Measurements from ENCODE around the gene PARP6.
"Not testable (repeated sequence)": the region's sequence is repeated elsewhere in the genome, so short reads cannot be mapped to it uniquely, and the experiment has no call there.

The PARP6 gene

DNA sequence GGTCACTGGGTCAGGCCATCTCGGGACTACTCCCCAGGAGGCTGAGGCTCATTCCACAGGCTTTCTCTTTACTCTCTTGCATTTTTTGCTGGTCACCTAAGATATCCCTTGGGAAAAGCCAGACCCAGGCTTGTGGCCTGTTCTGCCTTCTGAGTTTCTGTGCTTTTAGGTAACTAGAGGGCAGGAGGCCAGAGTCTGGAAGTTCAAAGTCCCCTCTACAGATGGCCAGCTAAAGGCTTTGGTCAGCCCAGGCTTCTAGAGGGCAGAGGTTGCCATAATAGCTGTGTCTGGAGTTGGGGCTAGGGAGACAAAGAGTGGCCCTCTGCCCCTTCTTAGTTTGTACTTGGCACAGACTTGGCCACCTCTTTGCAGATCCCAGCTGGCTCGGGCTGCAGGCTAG lies 8.4 kb upstream of the PARP6 start:
- no peak for DNase-seq

- DNase-seq: no peak
Observed at GRCh38 chr15:72278737-72279136, 6.4 kb upstream of the PARP6 start.

DNA sequence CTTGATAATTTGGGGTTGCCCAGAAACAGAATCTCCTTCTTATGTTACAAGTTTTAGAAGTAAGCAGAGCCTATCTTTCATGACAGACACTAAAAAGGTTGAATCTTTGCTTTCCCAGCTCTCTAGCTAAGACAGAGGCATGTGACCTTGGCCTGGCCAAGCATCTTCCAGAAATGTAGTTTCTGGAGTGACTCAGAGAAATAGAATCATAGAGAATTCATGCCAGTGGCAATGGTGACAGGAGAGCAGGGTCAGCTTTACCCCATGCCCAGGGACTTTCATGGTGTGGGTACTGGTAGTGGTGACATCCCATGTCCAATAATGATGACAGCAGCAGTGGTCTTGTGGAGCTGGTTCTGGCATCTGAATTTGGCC lies 4.0 kb upstream of the PARP6 start:
- DNase-seq: no peak

- not testable (repeated sequence) for DNase-seq
Observed at GRCh38 chr15:72275635-72276325, 3.4 kb upstream of the PARP6 start.

DNA sequence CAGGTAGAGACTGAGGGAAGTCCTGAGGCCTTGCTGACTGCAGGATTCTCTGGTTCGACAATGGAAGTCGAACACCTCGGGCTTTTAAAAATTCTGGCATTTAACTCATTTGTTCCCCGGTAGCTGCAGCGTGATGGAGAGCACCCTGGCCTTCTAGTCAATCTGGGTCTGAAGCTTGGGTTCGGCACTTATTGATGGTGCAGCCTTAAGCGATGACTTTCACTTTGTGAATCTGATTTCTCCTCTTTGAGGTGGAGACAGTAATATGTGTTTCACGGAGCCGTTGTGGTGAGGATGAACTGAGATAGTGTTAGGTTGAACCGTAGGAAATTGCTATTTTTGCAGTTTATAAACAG lies 621 bp upstream of the PARP6 start:
- no peak for DNase-seq

- no peak for DNase-seq
Observed at GRCh38 chr15:72271895-72272212, 500 bp downstream of the PARP6 start.

- no peak for DNase-seq
Observed at GRCh38 chr15:72271221-72271620, 1.1 kb downstream of the PARP6 start.

- no peak for DNase-seq
Observed at GRCh38 chr15:72269739-72270138, 2.6 kb downstream of the PARP6 start.

DNA sequence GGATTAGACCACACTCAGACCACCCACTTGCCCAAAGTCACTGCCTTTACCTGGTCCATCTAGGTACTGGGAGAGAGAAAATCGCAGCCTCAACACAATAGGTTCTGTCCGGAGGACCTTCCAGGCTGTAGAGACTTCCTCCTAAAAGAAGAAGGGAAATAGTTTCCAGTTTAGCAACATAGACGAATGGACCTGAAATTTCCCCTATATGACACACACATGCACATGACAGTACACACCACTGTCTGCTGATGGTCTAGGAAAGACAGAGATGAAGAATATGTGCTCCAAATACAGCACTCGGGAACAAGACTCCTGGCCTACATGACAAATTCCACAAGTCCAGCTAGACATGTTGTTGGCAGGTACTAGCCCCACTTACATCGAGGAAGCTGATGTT lies 7.3 kb downstream of the PARP6 start:
- DNase-seq: no peak

GRCh38 chr15:72252663-72253299 lies 19.6 kb downstream of the PARP6 start:
- no peak for DNase-seq

GRCh38 chr15:72249142-72249810 lies 23.1 kb downstream of the PARP6 start:
- no peak for DNase-seq

DNA sequence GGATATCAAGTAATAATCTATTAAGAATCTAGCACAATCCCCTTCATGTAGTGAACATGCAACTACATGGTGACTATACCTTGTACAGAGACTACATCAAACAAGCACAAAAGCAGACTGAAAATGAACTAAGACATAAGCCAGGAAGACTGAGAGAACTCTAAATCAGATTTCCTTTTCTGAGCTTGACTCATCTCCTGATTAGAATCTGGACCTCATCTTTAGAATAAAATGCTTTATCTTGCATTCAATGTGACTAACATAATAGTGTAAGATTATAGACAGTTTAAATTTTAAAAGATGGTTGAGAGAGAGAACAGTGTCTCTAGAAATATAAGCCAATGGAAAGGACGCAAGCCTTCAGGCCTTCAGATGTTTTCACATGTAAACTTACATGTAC lies 23.8 kb downstream of the PARP6 start:
- no peak for DNase-seq

- DNase-seq: no peak
Observed at GRCh38 chr15:72242775-72243370, 29.5 kb downstream of the PARP6 start.

DNA sequence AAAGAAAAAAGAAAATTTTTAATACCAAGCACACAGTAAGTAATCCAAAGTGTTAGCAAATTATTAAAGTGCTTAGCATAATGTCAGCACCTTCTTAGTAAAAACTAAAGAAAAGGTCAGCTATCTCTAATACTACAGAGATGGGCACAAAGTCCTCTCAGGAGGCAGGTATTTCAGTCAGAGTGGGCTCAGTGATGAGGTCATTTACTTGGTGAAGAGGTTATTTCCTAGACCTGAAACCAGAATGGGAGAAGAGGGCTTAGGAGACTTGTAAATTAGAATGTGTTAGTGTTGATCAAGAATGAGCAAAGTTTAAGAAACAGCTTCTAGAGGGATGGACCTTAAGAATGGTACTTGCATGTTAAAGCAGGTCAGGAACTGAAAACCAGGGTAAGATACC lies 32.7 kb downstream of the PARP6 start:
- DNase-seq: no peak

- DNase-seq: no peak
Observed at GRCh38 chr15:72238586-72238985, 33.8 kb downstream of the PARP6 start.

DNA sequence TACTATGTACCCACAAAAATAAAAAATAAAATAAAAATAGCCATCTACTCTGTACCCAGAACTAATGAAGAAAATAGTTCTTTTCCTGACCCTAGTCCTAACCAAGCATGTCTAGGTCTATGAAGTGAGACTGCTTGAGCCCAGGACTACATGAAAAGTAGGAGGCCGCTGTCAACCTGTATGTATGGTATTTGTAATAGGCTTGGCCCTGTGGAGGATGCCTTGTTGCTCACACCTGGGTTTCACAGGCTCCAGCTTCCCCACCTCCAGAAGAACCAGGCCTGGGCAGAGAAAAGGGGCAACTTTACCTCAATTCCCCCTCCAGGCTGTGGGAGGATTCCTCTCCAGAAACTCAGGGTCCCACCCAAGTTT lies 34.5 kb downstream of the PARP6 start:
- DNase-seq: no peak

- DNase-seq: peak; percentile 32
Observed at GRCh38 chr15:72237029-72237852, 35.1 kb downstream of the PARP6 start.

DNA sequence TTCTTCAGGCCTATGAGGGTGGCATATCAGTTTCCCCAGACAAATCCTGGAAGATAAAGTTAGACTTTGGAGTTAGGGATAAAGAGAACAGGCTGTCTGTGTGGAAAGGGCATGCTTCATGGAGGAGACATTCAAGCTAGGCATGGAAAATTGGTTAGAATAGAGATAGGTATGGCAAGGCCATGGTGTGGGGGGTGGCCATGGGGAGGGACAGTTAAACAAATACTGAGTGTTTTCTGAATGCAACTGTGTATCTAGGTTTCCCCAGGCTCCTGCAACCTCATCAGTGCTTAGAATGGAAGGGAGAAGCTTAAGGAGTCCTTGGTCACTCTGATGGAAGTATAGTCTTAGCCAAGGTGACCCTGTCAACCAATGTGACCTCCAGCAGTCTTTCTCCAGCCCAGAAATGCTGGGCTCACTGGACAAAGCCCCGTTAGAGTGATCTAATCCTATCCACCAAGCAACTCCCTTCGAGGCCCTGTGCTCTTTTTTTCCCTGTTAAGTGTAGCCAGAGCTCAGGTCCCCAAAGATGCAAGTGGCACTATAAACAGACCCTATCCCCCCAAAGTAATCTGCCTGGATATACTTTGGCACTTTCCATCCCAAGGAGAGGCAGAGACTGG lies 35.9 kb downstream of the PARP6 start:
- DNase-seq: no peak

DNA sequence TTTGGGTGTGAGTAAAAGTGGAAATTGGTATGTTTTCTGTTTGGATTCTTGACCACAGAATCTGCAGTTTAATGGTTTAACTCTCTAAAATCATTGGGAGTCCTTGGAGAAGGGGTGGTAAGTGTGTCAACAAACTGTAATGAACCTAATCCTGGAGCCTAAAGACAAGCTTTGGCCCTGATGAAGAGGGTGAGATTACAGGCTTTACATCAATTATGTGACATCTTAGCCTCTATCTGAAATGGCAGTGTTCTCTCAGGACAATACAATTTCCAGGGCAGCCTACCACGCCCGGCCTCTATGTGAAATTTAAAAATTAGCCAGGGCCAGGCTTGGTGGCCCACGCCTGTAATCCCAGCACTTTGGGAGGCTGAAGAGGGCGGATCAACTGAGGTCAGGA lies 37.1 kb downstream of the PARP6 start:
- no peak for DNase-seq

- DNase-seq: no peak
Observed at GRCh38 chr15:72233769-72234168, 38.6 kb downstream of the PARP6 start.

GRCh38 chr15:72231833-72232478 lies 40.4 kb downstream of the PARP6 start:
- DNase-seq: peak; percentile 48

DNA sequence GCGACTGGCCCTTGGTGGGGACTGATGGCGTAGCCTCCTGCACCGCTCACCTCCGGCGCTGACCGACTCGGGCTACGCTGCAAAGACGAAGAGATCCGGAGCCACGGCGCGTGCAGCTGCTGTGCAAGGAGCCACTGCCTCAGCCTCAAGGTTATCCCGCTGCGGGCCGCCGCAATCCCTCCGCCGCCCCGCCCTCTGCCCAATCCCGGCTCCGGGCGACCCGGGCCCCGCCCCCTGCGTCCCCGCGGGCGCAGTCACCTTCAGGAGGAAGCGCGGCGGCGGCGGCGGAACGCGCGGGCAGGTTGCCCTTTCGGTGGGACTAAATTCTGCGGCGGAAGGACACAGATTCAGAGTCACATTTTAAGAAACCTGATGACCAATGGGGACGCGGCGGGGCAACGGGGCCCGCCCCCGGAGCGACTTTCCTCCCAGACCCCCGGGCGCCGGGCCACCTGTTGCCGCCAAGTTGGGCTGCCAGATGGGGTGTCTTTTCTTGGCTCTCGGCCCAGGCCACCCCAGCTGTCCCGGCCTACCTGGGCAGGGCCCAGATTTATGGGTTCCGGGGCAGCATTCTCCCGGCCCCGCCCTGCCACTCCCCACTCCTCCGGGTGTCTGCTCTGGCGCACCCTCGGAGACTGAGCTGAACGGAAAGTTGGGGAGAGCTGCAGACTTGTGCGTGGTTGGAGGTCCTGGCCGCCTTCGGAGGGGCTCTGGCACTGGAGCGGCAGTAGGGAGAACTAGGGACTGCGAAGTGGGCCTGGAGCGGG lies 41.1 kb downstream of the PARP6 start, which contains the start of gene PKM:
PKM (minus strand) TSS at position 125 of the 767 bp plus-strand sequence. CDS start 12,093 bp downstream, outside the sequence.
- DNase-seq: peak; percentile 86
